Activated naive CD4-positive, alpha-beta T cell treated with anti-CD3 and anti-CD28 coated beads, Interleukin-2, amount 10 ng/mL, durations not matched to agents 7 days and 5 days (primary cell): ENCODE measurements around the gene FGF11.

Source experiments
- CTCF ChIA-PET: fragments of 350-600 bp; sonication (Branson Sonifier 250); formaldehyde crosslinking; loops from one replicate; lab custom pipeline; 2021; ENCODE audit warnings: antibody characterized with exemption; lab: Charles Lee
- DNase-seq: peaks from one replicate; pipeline ENCODE4 v3.0.0-alpha.2; 2020
- H3K27ac Mint-ChIP-seq: one replicate; pipeline ENCODE4 v1.8.0; 2021; ENCODE audit warnings: mild to moderate bottlenecking, moderate library complexity, mixed read lengths
- H3K27me3 Mint-ChIP-seq: one replicate; pipeline ENCODE4 v1.8.0; 2021; ENCODE audit warnings: mild to moderate bottlenecking, mixed read lengths
- H3K36me3 Mint-ChIP-seq: one replicate; pipeline ENCODE4 v1.8.0; 2021; ENCODE audit warnings: mixed read lengths
- H3K4me1 Mint-ChIP-seq: one replicate; pipeline ENCODE4 v1.8.0; 2021; ENCODE audit warnings: mixed read lengths
- H3K4me3 Mint-ChIP-seq: one replicate; pipeline ENCODE4 v1.8.0; 2021; ENCODE audit warnings: mild to moderate bottlenecking, moderate library complexity, mixed read lengths
- H3K9me3 Mint-ChIP-seq: one replicate; pipeline ENCODE4 v1.8.0; 2021; ENCODE audit warnings: mixed read lengths

Gene FGF11

DNA sequence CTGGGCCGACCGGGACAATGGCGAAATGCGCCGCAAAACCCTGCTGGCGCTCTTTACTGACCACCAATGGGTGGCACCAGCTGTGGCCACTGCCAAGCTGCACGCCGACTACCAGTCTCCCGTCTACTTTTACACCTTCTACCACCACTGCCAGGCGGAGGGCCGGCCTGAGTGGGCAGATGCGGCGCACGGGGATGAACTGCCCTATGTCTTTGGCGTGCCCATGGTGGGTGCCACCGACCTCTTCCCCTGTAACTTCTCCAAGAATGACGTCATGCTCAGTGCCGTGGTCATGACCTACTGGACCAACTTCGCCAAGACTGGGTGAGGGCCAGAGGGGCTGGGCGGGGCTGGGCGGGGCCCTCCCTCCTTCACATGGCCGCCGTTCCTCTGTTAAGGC is 23.5 kb upstream of the FGF11 start:
- H3K36me3 Mint-ChIP-seq = no peaks in the 10 kb centered on the region
- no peaks in the 10 kb centered on the region for H3K4me1 Mint-ChIP-seq
- H3K27me3 Mint-ChIP-seq = peaks cover 19% of the 10 kb centered on the region
- H3K4me3 Mint-ChIP-seq = no peak overlapping the region
- CTCF ChIA-PET = no interaction called here
- H3K27ac Mint-ChIP-seq = no peak overlapping the region
- no peak for DNase-seq
- no peaks in the 10 kb centered on the region for H3K9me3 Mint-ChIP-seq

DNA sequence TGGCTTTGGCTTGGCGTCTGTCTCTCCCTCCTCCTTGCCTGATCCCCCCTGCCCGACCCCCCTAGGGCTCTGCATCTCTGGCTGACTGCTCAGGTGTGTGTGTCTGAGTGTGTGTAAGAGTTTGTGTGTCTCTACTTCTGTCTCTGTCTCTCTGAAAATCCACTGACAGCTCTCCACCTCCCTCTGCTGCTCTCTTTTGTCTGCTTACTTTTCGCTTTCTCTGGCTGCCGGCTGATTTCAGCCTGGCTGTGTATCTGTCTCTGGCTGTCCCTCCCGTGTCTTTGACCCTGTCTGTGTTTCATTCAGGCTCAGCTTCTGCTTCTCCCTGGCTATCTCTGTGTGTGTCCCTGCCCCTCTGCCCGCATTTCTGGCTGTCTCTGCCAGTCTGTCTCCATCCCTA is 23.0 kb upstream of the FGF11 start:
- H3K27me3 Mint-ChIP-seq = peaks cover 14% of the 10 kb centered on the region
- H3K9me3 Mint-ChIP-seq = no peaks in the 10 kb centered on the region
- no peak overlapping the region for H3K4me3 Mint-ChIP-seq
- H3K36me3 Mint-ChIP-seq = no peaks in the 10 kb centered on the region
- CTCF ChIA-PET = interaction anchor here (1.0 kb wide), 1 partner anchor 60 kb away, joined by 4 read pairs; no protein-coding TSS in a partner anchor
- H3K4me1 Mint-ChIP-seq = no peaks in the 10 kb centered on the region
- no peak overlapping the region for H3K27ac Mint-ChIP-seq
- no peak for DNase-seq

GRCh38 chr17:7417056-7417655 is 22.2 kb upstream of the FGF11 start:
- Mint-ChIP-seq H3K36me3 (no peaks in the 10 kb centered on the region), H3K4me3 (no peak overlapping the region), H3K27ac (no peak overlapping the region), H3K4me1 (no peaks in the 10 kb centered on the region), H3K9me3 (no peaks in the 10 kb centered on the region), H3K27me3 (peaks cover 13% of the 10 kb centered on the region)
- no peak for DNase-seq
- CTCF ChIA-PET = interaction anchor here (1.0 kb wide), 1 partner anchor 61 kb away, joined by 4 read pairs; no protein-coding TSS in a partner anchor

GRCh38 chr17:7418472-7419152 is 20.7 kb upstream of the FGF11 start:
- Mint-ChIP-seq H3K4me3 (no peak overlapping the region), H3K27ac (no peak overlapping the region), H3K27me3 (peaks cover 6% of the 10 kb centered on the region), H3K9me3 (no peaks in the 10 kb centered on the region), H3K4me1 (no peaks in the 10 kb centered on the region), H3K36me3 (no peaks in the 10 kb centered on the region)
- no peak for DNase-seq
- CTCF ChIA-PET = no interaction called here

DNA sequence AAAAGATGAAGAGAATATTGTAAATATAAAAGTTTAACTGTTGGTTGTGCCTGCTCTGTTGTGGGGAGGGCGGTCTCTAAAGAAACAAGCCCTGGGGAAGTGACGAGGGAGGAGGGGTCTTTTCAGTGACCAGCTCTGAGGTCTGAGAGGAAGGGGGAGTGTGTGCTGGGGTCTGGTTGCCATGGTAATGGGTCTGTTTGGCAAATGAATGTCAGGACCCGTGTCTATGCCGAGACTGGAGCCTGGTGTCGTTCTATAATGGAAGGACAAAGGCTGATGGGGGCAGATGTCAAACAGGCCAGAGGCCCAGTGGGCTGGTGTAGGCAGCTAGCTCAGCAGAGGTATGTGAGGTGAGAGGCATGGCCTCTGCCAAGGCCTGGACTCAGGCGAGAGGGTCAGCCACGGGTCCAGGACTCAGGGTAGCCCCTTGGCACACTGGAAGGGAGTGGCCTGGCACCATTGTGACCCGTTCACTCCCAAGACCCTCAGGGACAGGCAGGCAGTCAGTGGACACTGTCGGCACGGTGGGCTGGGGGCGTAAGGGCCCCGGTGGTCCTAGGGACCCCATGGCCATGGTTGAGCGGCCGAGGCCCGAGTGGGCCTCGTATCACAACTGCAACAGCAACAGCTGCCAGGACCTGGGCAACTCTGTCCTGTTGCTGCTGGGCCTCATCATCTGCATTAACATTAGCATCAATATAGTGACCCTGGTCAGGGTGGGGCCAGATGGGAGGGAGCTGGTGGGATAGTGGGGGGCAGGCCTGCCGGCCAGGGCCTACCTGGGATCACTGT is 19.3 kb upstream of the FGF11 start, which contains the start of gene SPEM1:
SPEM1 (plus strand) TSS at position 506 of the 792 bp plus-strand sequence; CDS start at position 567, 61 bp downstream.
- Mint-ChIP-seq H3K36me3 (no peaks in the 10 kb centered on the region), H3K4me3 (no peak within 1 kb of the TSS), H3K27me3 (peaks cover 20% of the 10 kb centered on the region), H3K4me1 (peaks cover 2% of the 10 kb centered on the region), H3K27ac (no peak within 1 kb of the TSS), H3K9me3 (no peaks in the 10 kb centered on the region)
- DNase-seq = no peak
- CTCF ChIA-PET = no interaction called here

GRCh38 chr17:7421186-7421585 is 18.1 kb upstream of the FGF11 start:
- no peaks in the 10 kb centered on the region for H3K9me3 Mint-ChIP-seq
- H3K27ac Mint-ChIP-seq = no peak overlapping the region
- no peak for DNase-seq
- no peak overlapping the region for H3K4me3 Mint-ChIP-seq
- H3K36me3 Mint-ChIP-seq = no peaks in the 10 kb centered on the region
- peaks cover 2% of the 10 kb centered on the region for H3K4me1 Mint-ChIP-seq
- CTCF ChIA-PET = no interaction called here
- H3K27me3 Mint-ChIP-seq = peaks cover 21% of the 10 kb centered on the region

DNA sequence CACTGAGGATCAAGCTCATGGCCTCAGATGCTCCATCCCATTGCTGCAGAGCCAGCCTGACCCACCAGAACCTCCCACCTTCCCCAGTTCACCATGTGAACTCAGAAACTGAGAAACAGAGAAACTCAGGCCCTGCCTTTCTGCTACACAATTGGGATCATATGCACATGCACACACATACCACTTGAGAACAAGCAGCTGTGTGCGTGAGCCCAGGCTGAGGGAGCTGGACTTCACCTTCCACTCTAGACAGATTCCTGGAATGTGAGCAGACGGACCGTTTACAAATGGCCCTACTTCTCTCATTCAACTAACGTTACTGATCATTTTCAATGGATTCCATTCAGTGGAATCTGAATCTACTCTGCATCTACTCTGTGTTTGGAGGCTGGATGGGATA is 15.6 kb upstream of the FGF11 start:
- H3K27ac Mint-ChIP-seq = no peak overlapping the region
- no peaks in the 10 kb centered on the region for H3K9me3 Mint-ChIP-seq
- no peak overlapping the region for H3K4me3 Mint-ChIP-seq
- CTCF ChIA-PET = interaction anchor here (0.9 kb wide), 1 partner anchor 12 kb away, joined by 4 read pairs; the partner anchor contains the start of gene TMEM102
- peaks cover 2% of the 10 kb centered on the region for H3K4me1 Mint-ChIP-seq
- H3K36me3 Mint-ChIP-seq = no peaks in the 10 kb centered on the region
- no peak for DNase-seq
- H3K27me3 Mint-ChIP-seq = peaks cover 25% of the 10 kb centered on the region

DNA sequence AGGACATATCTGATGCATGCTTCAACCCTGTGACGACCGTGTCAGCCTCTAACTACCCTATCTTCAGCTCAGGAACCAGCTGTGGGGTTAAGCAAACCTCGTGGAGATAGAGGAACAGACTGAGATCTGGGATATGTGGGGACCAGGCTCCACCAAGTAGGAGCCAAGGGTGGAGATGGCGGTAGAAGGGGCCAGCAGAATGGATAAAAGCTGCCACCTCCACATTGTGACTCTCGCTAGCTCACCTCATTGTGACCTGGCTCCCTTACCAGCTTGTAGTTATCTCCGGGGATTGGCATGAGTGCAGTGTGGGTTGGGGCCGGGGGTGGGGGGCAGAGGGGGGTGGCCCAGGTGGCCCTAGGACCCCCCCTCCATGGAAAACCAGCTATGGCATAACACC is 14.0 kb upstream of the FGF11 start, which contains the start of gene SPEM2:
SPEM2 (plus strand) TSS at position 301 of the 400 bp plus-strand sequence; CDS start at position 374, 73 bp downstream.
- Mint-ChIP-seq H3K27me3 (peaks cover 21% of the 10 kb centered on the region), H3K4me3 (no peak within 1 kb of the TSS), H3K27ac (no peak within 1 kb of the TSS), H3K9me3 (no peaks in the 10 kb centered on the region), H3K4me1 (peaks cover 2% of the 10 kb centered on the region), H3K36me3 (no peaks in the 10 kb centered on the region)
- CTCF ChIA-PET = interaction anchor here (1.0 to 1.4 kb wide), 2 partner anchors 11 to 70 kb away, joined by 3 read pairs; partner anchors contain the start of gene TMEM95
- no peak for DNase-seq

DNA sequence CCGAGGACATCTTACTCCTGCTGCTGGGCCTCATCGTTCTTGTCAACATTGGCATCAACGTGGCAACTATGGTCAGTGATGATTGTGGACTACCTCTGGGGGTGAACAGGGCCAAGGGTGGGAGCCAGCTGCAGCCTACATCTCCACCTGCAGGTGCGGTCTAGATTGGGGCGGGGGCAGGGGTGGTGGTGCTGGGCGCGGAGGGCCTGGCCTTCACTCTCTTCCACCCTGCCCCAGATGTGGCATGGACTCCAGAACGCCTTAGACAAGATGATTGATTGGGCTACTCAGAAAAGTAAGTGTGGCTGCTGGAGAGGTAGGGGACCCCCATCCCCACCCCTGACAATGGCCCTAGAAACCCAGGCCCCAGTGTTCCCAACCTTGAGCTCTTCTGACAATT is 13.6 kb upstream of the FGF11 start:
- no peak overlapping the region for H3K4me3 Mint-ChIP-seq
- H3K9me3 Mint-ChIP-seq = no peaks in the 10 kb centered on the region
- DNase-seq = no peak
- H3K27me3 Mint-ChIP-seq = peaks cover 21% of the 10 kb centered on the region
- CTCF ChIA-PET = interaction anchor here (1.0 to 1.4 kb wide), 2 partner anchors 11 to 70 kb away, joined by 3 read pairs; partner anchors contain the start of gene TMEM95
- no peaks in the 10 kb centered on the region for H3K36me3 Mint-ChIP-seq
- H3K27ac Mint-ChIP-seq = no peak overlapping the region
- H3K4me1 Mint-ChIP-seq = peaks cover 2% of the 10 kb centered on the region

GRCh38 chr17:7426203-7426863 is 13.0 kb upstream of the FGF11 start:
- no peak for DNase-seq
- Mint-ChIP-seq H3K36me3 (no peaks in the 10 kb centered on the region), H3K9me3 (no peaks in the 10 kb centered on the region), H3K27me3 (peaks cover 21% of the 10 kb centered on the region), H3K27ac (no peak overlapping the region), H3K4me3 (no peak overlapping the region), H3K4me1 (peaks cover 2% of the 10 kb centered on the region)
- CTCF ChIA-PET = no interaction called here

DNA sequence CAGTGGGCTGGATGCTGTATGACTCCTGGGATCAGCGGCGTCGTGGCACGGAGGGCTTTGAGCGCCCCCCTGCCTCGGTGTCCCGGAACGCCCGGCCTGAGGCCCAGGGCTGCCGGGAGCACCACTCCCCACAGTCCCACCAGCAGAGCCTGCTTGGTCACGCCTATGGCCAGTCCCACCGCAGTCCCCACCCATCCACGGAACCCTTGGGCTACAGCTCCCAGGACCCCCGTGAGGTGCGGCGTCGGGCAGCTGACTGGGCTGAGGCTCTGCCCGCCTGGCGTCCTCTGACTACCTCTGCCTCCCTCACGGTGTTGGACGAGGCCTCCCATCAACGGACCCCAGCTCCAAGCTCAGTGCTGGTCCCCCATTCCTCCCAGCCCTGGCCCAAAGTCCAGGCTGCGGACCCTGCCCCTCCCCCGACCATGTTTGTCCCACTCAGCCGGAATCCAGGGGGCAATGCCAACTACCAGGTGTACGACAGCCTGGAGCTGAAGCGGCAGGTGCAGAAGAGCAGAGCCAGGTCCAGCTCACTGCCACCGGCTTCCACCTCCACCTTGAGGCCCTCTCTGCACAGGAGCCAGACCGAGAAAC is 12.3 kb upstream of the FGF11 start:
- CTCF ChIA-PET = no interaction called here

DNA sequence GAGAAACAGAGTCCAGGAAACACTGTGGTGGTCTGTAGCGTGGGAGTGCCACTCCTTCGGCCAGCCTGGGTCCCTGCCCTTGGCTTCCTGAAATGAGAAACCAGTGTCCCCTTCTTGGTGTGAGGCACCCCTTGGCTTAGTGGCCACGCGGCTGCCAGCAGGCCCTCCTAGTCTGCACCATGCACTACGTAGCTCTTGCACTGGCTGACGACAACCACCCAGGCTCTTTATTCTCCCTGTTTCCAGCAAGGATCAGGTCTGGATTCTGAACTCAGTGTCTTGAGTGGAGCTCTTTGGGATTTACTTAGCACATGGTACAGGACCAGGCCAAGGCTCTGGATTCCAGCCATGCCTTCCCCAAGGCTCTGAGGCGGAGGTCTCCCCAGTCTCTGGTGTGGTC is 11.8 kb upstream of the FGF11 start:
- no peak for DNase-seq
- CTCF ChIA-PET = no interaction called here
- Mint-ChIP-seq H3K27ac (no peak overlapping the region), H3K4me1 (peaks cover 2% of the 10 kb centered on the region), H3K4me3 (no peak overlapping the region), H3K36me3 (no peaks in the 10 kb centered on the region), H3K27me3 (peaks cover 21% of the 10 kb centered on the region), H3K9me3 (no peaks in the 10 kb centered on the region)

More for the DNA sequence above, 12.3 kb upstream of the FGF11 start:
- no peak overlapping the region for H3K4me3 Mint-ChIP-seq
- H3K36me3 Mint-ChIP-seq = no peaks in the 10 kb centered on the region
- H3K9me3 Mint-ChIP-seq = no peaks in the 10 kb centered on the region
- H3K27me3 Mint-ChIP-seq = peaks cover 21% of the 10 kb centered on the region
- no peak overlapping the region for H3K27ac Mint-ChIP-seq
- H3K4me1 Mint-ChIP-seq = peaks cover 2% of the 10 kb centered on the region
- DNase-seq = no peak

GRCh38 chr17:7428557-7428956 is 10.8 kb upstream of the FGF11 start, which contains the start of gene SPEM3:
TSS of gene SPEM3 (plus strand) at chr17:7428857. CDS start at chr17:7428903, 46 bp downstream.
- Mint-ChIP-seq H3K36me3 (no peaks in the 10 kb centered on the region), H3K9me3 (no peaks in the 10 kb centered on the region), H3K4me1 (peaks cover 2% of the 10 kb centered on the region), H3K27ac (no peak within 1 kb of the TSS), H3K4me3 (no peak within 1 kb of the TSS), H3K27me3 (peaks cover 20% of the 10 kb centered on the region)
- CTCF ChIA-PET = no interaction called here
- DNase-seq = no peak
